PC-3 (cell line): ENCODE measurements around the gene SRSF7. TPM values are rescaled to one million over a fixed set of nuclear protein-coding genes. Genes with fewer than 3 reads are reported as not detected.
"Not testable (repeated sequence)": the region's sequence is repeated elsewhere in the genome, so short reads cannot be mapped to it uniquely, and the experiment has no call there.

Source experiments
- ATAC-seq: fragments of 200-7000 bp; cut with Tn5 transposase; 2 replicates; pipeline ENCODE4 v1.9.1; 2020; ENCODE audit warnings: mild to moderate bottlenecking, moderate library complexity
- BruUV-seq: library from RNA; stranded (reverse); fragments of 400-500 nt; replicated peaks from 2 replicates; lab custom pipeline; 2021; lab: Mats Ljungman, UMichigan
- CTCF ChIA-PET: fragments of 300-600 bp; sonication (Branson Sonifier 250); formaldehyde crosslinking; loops from one replicate; lab custom pipeline; 2022; ENCODE audit warnings: antibody characterized with exemption; lab: Charles Lee
- POLR2A ChIA-PET: fragments of 300-600 bp; sonication (Branson Sonifier 250); formaldehyde crosslinking; loops from one replicate; lab custom pipeline; 2022; ENCODE audit warnings: antibody characterized with exemption; ENCODE audit not compliant: unreplicated experiment; lab: Charles Lee
- DNase-seq: peaks from one replicate; pipeline ENCODE4 v3.0.0-alpha.2; 2015
- H2AFZ ChIP-seq: fragments of 300-600 bp; sonication (generic); 2 replicates; pipeline ENCODE4 v1.6.0; 2016; ENCODE audit warnings: antibody characterized with exemption, low read length
- H3F3A ChIP-seq: fragments of 300-600 bp; sonication (generic); one replicate; pipeline ENCODE4 v1.6.0; 2017; ENCODE audit warnings: antibody characterized with exemption, low read length, control low read depth, mild to moderate bottlenecking; ENCODE audit not compliant: unreplicated experiment
- H3K27ac ChIP-seq: fragments of 300-600 bp; sonication (generic); 2 replicates; pipeline ENCODE4 v1.5.1; 2016; ENCODE audit warnings: mild to moderate bottlenecking, low read length
- H3K27me3 ChIP-seq: fragments of 300-600 bp; sonication (generic); 2 replicates; pipeline ENCODE4 v1.6.1; 2016; ENCODE audit warnings: low read length, mixed read lengths
- H3K36me3 ChIP-seq: fragments of 300-600 bp; sonication (generic); 2 replicates; pipeline ENCODE4 v1.6.1; 2016; ENCODE audit warnings: low read depth, mixed run types, low read length, mixed read lengths
- H3K4me1 ChIP-seq: fragments of 300-600 bp; sonication (generic); 2 replicates; pipeline ENCODE4 v1.5.1; 2016; ENCODE audit warnings: low read length; ENCODE audit not compliant: insufficient read depth
- H3K4me2 ChIP-seq: fragments of 300-600 bp; sonication (generic); 2 replicates; pipeline ENCODE4 v1.6.0; 2016; ENCODE audit warnings: low read length
- H3K4me3 ChIP-seq: fragments of 300-600 bp; sonication (generic); 2 replicates; pipeline ENCODE4 v1.5.1; 2016; ENCODE audit warnings: mild to moderate bottlenecking, low read length, mixed read lengths
- H3K79me2 ChIP-seq: fragments of 300-600 bp; sonication (generic); 2 replicates; pipeline ENCODE4 v1.6.1; 2017; ENCODE audit warnings: low read length, mixed read lengths
- H3K9ac ChIP-seq: fragments of 300-600 bp; sonication (generic); 2 replicates; pipeline ENCODE4 v1.6.0; 2016; ENCODE audit warnings: mild to moderate bottlenecking, low read length
- H3K9me2 ChIP-seq: fragments of 300-600 bp; sonication (generic); replicated peaks from 2 replicates; pipeline ENCODE4 v1.6.1; 2016; ENCODE audit warnings: mixed run types, low read length, mixed read lengths
- H3K9me3 ChIP-seq: fragments of 300-600 bp; sonication (generic); 2 replicates; pipeline ENCODE4 v1.6.1; 2016; ENCODE audit warnings: low read length, mixed read lengths
- H4K20me1 ChIP-seq: fragments of 300-600 bp; sonication (generic); 2 replicates; pipeline ENCODE4 v1.6.1; 2016; ENCODE audit warnings: low read length, mixed read lengths
- CTCF ChIP-seq: fragments of 300-600 bp; sonication (generic); conservative IDR thresholded peaks from 2 replicates; pipeline ENCODE4 v1.5.1; 2017; ENCODE audit warnings: antibody characterized with exemption, low read depth, mild to moderate bottlenecking, low read length
- EZH2 ChIP-seq: fragments of 300-600 bp; sonication (generic); IDR thresholded peaks from one replicate; pipeline ENCODE4 v1.6.1; 2017; ENCODE audit warnings: antibody characterized with exemption, mild to moderate bottlenecking, low read length; ENCODE audit not compliant: unreplicated experiment
- EZH2phosphoT487 ChIP-seq: fragments of 300-600 bp; sonication (generic); IDR thresholded peaks from 2 replicates; pipeline ENCODE4 v1.6.1; 2018; ENCODE audit warnings: mild to moderate bottlenecking, antibody characterized with exemption, low read length, borderline replicate concordance
- intact Hi-C: fragments of 100-400 bp; cut with micrococcal nuclease; formaldehyde crosslinking; loops from 2 replicates; pipeline ENCODE4 v1.9.0; 2023
- total RNA-seq: library from RNA; depleted of rRNA; stranded (reverse); fragments of >200 nt; gene quantifications from 2 replicates; pipeline ENCODE4 v1.2.3, GENCODE V29; 2014

SRSF7 gene
- total RNA-seq, 1 experiment from 2014 or later, result 160 TPM

- Histone ChIP-seq H3K9me3 (no peaks in the 10 kb centered on the region), H3K27me3 (no peaks in the 10 kb centered on the region), H4K20me1 (no peaks in the 10 kb centered on the region), H3K27ac (no peak overlapping the region), H3K9ac (no peak overlapping the region), H3K36me3 (no peaks in the 10 kb centered on the region), H2AFZ (no peak overlapping the region), H3K4me2 (no peak overlapping the region), H3K9me2 (no peaks in the 10 kb centered on the region), H3K4me3 (no peak overlapping the region), H3K79me2 (no peaks in the 10 kb centered on the region), H3F3A (no peaks in the 10 kb centered on the region), H3K4me1 (peaks cover 13% of the 10 kb centered on the region; the same call in 1 of the 2 replicates)
- intact Hi-C loops, result no loop called here
- no peak for DNase-seq
- POLR2A ChIA-PET, result no interaction called here
- TF ChIP-seq CTCF (no peak), EZH2phosphoT487 (no peak), EZH2 (no peak)
- CTCF ChIA-PET, result no interaction called here
- BruUV-seq, result no TSS peak
- ATAC-seq, result no peak
Observed at GRCh38 chr2:38704664-38705063, 46.5 kb downstream of the SRSF7 start.

GRCh38 chr2:38703336-38703735 lies 47.8 kb downstream of the SRSF7 start:
- H3K9me3 ChIP-seq, H3K27ac ChIP-seq, H3K4me3 ChIP-seq, H3K79me2 ChIP-seq, H4K20me1 ChIP-seq, H3F3A ChIP-seq, ATAC-seq, DNase-seq, CTCF ChIA-PET, intact Hi-C loops, H3K4me2 ChIP-seq, H3K36me3 ChIP-seq, H3K9ac ChIP-seq, H2AFZ ChIP-seq, POLR2A ChIA-PET, H3K9me2 ChIP-seq, BruUV-seq, H3K27me3 ChIP-seq: not testable (repeated sequence)
- H3K4me1 ChIP-seq, result peaks cover 13% of the 10 kb centered on the region; the same call in 1 of the 2 replicates

GRCh38 chr2:38702413-38702812 lies 48.7 kb downstream of the SRSF7 start:
- ATAC-seq (no peak), DNase-seq (peak; percentile 20)
- Histone ChIP-seq H3K9me3 (no peaks in the 10 kb centered on the region), H3K27me3 (no peaks in the 10 kb centered on the region), H4K20me1 (no peaks in the 10 kb centered on the region), H3K27ac (no peak overlapping the region), H3K9me2 (no peaks in the 10 kb centered on the region), H3K9ac (no peak overlapping the region), H3K4me3 (no peak overlapping the region), H3K4me2 (no peak overlapping the region), H3K4me1 (peaks cover 13% of the 10 kb centered on the region; the same call in 1 of the 2 replicates), H3F3A (no peaks in the 10 kb centered on the region), H3K36me3 (no peaks in the 10 kb centered on the region), H3K79me2 (no peaks in the 10 kb centered on the region), H2AFZ (no peak overlapping the region)
- POLR2A ChIA-PET, result no interaction called here
- BruUV-seq, result no TSS peak
- CTCF ChIA-PET, result no interaction called here
- intact Hi-C loops, result no loop called here
- no peak for TF ChIP-seq CTCF
- no peak for TF ChIP-seq EZH2
- TF ChIP-seq EZH2phosphoT487, result no peak
